Neuronal stem cell (in vitro differentiated cells): ENCODE measurements around the gene PTPRB.

Experiments
- DNase-seq: peaks from one replicate; pipeline ENCODE4 v3.0.0-alpha.2; 2013; ENCODE audit warnings: low spot score
- H2AFZ ChIP-seq: one replicate; pipeline ENCODE4 v1.6.1; 2013; ENCODE audit warnings: mild to moderate bottlenecking, low read length, inconsistent platforms
- H2AK5ac ChIP-seq: 2 replicates; pipeline ENCODE4 v1.6.1; 2013; ENCODE audit warnings: low read depth, mild to moderate bottlenecking, inconsistent platforms, low read length, moderate library complexity, mixed read lengths
- H2BK120ac ChIP-seq: 2 replicates; pipeline ENCODE4 v1.6.1; 2013; ENCODE audit warnings: low read depth, mild to moderate bottlenecking, inconsistent platforms, low read length, moderate library complexity, mixed read lengths
- H2BK12ac ChIP-seq: one replicate; pipeline ENCODE4 v1.6.1; 2013; ENCODE audit warnings: low read length, inconsistent platforms
- H2BK15ac ChIP-seq: 2 replicates; pipeline ENCODE4 v1.6.1; 2013; ENCODE audit warnings: mild to moderate bottlenecking, low read length, inconsistent platforms, mixed read lengths
- H2BK5ac ChIP-seq: one replicate; pipeline ENCODE4 v1.6.1; 2013; ENCODE audit warnings: inconsistent platforms, mild to moderate bottlenecking, low read length, moderate library complexity
- H3K14ac ChIP-seq: one replicate; pipeline ENCODE4 v1.6.1; 2013; ENCODE audit warnings: low read length, inconsistent platforms
- H3K18ac ChIP-seq: 2 replicates; pipeline ENCODE4 v1.6.1; 2013; ENCODE audit warnings: low read length, inconsistent platforms
- H3K23ac ChIP-seq: 2 replicates; pipeline ENCODE4 v1.6.1; 2013; ENCODE audit warnings: low read depth, mild to moderate bottlenecking, mixed read lengths, low read length, inconsistent platforms; ENCODE audit not compliant: poor library complexity
- H3K27ac ChIP-seq: replicated peaks from 3 replicates; pipeline ENCODE4 v1.5.1; 2013; ENCODE audit warnings: low read length, inconsistent platforms
- H3K27me3 ChIP-seq, 3 experiments: 2 replicates each; pipeline ENCODE4 v1.6.1; 2013; ENCODE audit warnings: low read length in 3 of 3, mild to moderate bottlenecking in 2 of 3, inconsistent platforms in 1 of 3, low read depth in 1 of 3, mixed read lengths in 1 of 3, moderate library complexity in 1 of 3; ENCODE audit not compliant: control insufficient read depth in 3 of 3, insufficient read depth in 3 of 3
- H3K36me3 ChIP-seq, 2 donors: replicated peaks in 1 of 2; 2 replicates each; pipeline ENCODE4 v1.6.1; 2013; ENCODE audit warnings: low read length in 2 of 2; ENCODE audit not compliant: control insufficient read depth in 2 of 2, insufficient read depth in 2 of 2
- H3K4ac ChIP-seq: 2 replicates; pipeline ENCODE4 v1.6.1; 2013; ENCODE audit warnings: inconsistent platforms, mild to moderate bottlenecking, low read length, moderate library complexity
- H3K4me1 ChIP-seq, 2 donors: 1 replicate in 1 of 2; 2 replicates in 1 of 2; pipeline ENCODE4 v1.6.1; 2013; ENCODE audit warnings: low read length in 2 of 2, low read depth in 1 of 2; ENCODE audit not compliant: control insufficient read depth in 2 of 2, insufficient read depth in 1 of 2
- H3K4me2 ChIP-seq: one replicate; pipeline ENCODE4 v1.6.1; 2013; ENCODE audit warnings: mild to moderate bottlenecking, low read length, inconsistent platforms; ENCODE audit not compliant: insufficient read depth, poor library complexity, severe bottlenecking
- H3K4me3 ChIP-seq, 2 donors: 2 replicates each; pipeline ENCODE4 v1.5.1; 2013; ENCODE audit warnings: low read length in 2 of 2, mild to moderate bottlenecking in 2 of 2, inconsistent platforms in 1 of 2, moderate library complexity in 1 of 2
- H3K79me1 ChIP-seq: one replicate; pipeline ENCODE4 v1.6.1; 2013; ENCODE audit warnings: low read depth, mild to moderate bottlenecking, inconsistent platforms, low read length, moderate library complexity
- H3K9ac ChIP-seq: one replicate; pipeline ENCODE4 v1.6.1; 2013; ENCODE audit warnings: mild to moderate bottlenecking, low read depth, low read length, inconsistent platforms; ENCODE audit not compliant: poor library complexity
- H3K9me3 ChIP-seq, 2 donors: replicated peaks in 1 of 2; 2 replicates each; pipeline versions ENCODE3 to v1.6.1; 2013; ENCODE audit warnings: low read length in 2 of 2, mild to moderate bottlenecking in 2 of 2, inconsistent platforms in 1 of 2, low read depth in 1 of 2, mixed read lengths in 1 of 2, moderate library complexity in 1 of 2; ENCODE audit not compliant: control insufficient read depth in 2 of 2, insufficient read depth in 1 of 2
- H4K8ac ChIP-seq: one replicate; pipeline ENCODE4 v1.6.1; 2013; ENCODE audit warnings: low read depth, mild to moderate bottlenecking, inconsistent platforms, low read length, moderate library complexity
- H4K91ac ChIP-seq: one replicate; pipeline ENCODE4 v1.6.1; 2013; ENCODE audit warnings: low read length, low read depth, mild to moderate bottlenecking, inconsistent platforms; ENCODE audit not compliant: poor library complexity
- WGBS, 2 donors: extraction: QIAGEN DNeasy Blood & Tissue Kit; methylation state at CpG; one replicate each; pipeline ENCODE4 v1.1.7; 2013; ENCODE audit warnings: missing lambda C conversion rate in 2 of 2, mixed read lengths in 1 of 2; ENCODE audit not compliant: insufficient read length in 2 of 2, insufficient replicate concordance in 1 of 2; ENCODE audit errors: extremely low coverage in 2 of 2; 5-methylcytosine and 5-hydroxymethylcytosine counted together

PTPRB gene

DNA sequence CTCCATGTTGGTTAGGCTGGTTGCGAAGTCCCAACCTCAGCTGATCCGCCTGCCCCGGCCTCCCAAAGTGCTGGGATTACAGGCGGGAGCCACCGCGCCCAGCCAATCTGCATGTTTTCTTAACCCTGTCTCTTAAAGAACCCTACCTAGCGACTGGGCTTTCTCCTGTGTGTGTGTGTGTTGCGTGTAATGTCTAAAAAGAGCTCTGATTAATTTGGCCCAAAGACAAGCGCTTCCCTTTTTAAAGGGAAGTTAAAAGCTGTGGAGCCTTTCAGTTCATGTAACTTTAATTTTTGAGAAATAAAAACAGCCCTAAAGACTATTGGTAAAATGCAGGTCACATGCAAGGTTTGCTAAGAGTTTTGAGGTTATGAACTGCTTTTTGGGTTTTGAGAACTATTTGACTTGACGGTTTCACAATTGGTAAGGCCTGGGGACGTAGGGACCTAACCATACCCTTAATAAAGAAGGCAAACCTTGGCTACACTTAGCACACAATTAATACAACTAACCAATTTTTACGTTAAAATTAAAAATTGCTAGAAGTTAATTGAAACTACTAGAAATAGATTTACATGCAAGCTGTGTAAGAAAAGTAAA lies 167.9 kb downstream of the PTPRB start:
- Histone ChIP-seq H2AK5ac (no peak overlapping the region), H3K4me3 (no peak overlapping the region), H3K9ac (no peak overlapping the region), H2AFZ (no peak overlapping the region), H3K9me3 (no peaks in the 10 kb centered on the region), H3K18ac (no peak overlapping the region), H3K23ac (no peak overlapping the region), H3K79me1 (no peaks in the 10 kb centered on the region), H3K27ac (no peak overlapping the region), H2BK120ac (no peak overlapping the region), H2BK5ac (no peak overlapping the region), H3K4ac (no peak overlapping the region), H3K27me3 (no peaks in the 10 kb centered on the region), H3K4me2 (no peak overlapping the region), H3K4me1 (no peaks in the 10 kb centered on the region), H3K14ac (no peak overlapping the region), H4K91ac (no peak overlapping the region), H3K36me3 (no peaks in the 10 kb centered on the region), H2BK12ac (no peak overlapping the region), H2BK15ac (no peak overlapping the region), H4K8ac (no peak overlapping the region)
- WGBS, 2 donors: no CpG with 5 or more reads among the region's 12 CpGs
- DNase-seq: no peak

GRCh38 chr12:70468741-70469140 lies 168.5 kb downstream of the PTPRB start:
- Histone ChIP-seq H3K27me3 (no peaks in the 10 kb centered on the region), H3K9me3 (peaks cover 4% of the 10 kb centered on the region in 2 donors), H2BK12ac (no peak overlapping the region), H3K14ac (no peak overlapping the region), H2AK5ac (no peak overlapping the region), H3K27ac (no peak overlapping the region), H2BK5ac (no peak overlapping the region), H3K23ac (no peak overlapping the region), H3K18ac (no peak overlapping the region), H4K91ac (no peak overlapping the region), H3K4me1 (no peaks in the 10 kb centered on the region), H2BK15ac (no peak overlapping the region), H2AFZ (peak overlapping the region; percentile 81), H4K8ac (no peak overlapping the region), H3K4me2 (no peak overlapping the region), H2BK120ac (no peak overlapping the region), H3K4me3 (no peak overlapping the region), H3K79me1 (no peaks in the 10 kb centered on the region), H3K36me3 (no peaks in the 10 kb centered on the region), H3K9ac (no peak overlapping the region), H3K4ac (no peak overlapping the region)
- no peak for DNase-seq
- WGBS, 2 donors: no CpG with 5 or more reads among the region's 3 CpGs

DNA sequence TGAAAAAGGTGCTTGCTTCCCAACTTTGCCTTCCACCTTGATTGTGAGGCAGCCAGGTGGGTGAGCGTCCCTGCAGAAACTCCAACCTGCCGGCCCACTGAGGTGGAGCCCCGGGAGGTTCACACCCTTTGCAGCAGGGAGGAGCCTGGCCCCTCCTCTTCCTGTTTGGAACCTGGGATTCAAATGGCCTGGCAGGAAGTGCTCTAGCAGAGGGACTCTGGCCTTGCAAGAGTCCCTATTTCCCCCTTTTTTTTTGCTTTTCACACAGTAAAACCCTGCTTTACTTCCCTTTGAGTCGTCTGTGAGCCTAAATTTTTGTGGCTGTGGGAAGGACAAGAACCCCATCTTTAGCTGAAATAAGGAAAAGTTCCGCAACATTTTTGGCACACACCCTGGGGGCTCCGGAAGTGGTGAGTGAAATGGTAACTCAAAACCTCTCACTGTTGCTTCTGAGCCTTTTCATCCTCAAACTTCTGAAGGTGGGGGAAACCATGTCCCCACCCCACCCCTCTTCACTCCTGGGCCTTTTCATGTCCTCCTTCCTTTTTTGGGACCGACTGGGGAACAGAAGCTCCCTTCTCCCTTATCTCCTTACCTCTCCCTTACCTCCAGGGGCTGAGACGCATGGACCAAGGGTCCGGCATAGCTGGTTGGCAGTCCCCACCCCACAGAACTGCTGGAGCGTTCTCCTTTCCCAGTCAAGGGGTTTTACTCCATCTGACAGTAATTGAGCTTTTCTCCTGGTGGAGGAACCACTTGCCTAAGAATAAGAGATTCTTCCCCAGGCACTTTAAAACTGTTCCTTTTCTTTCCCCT lies 169.1 kb downstream of the PTPRB start:
- Histone ChIP-seq H2AFZ (peak overlapping the region; percentile 81), H3K4me3 (no peak overlapping the region), H3K27ac (no peak overlapping the region), H2BK5ac (no peak overlapping the region), H3K4me1 (no peaks in the 10 kb centered on the region), H2BK120ac (no peak overlapping the region), H3K14ac (no peak overlapping the region), H2AK5ac (no peak overlapping the region), H3K79me1 (no peaks in the 10 kb centered on the region), H3K18ac (no peak overlapping the region), H3K4ac (no peak overlapping the region), H2BK12ac (no peak overlapping the region), H4K91ac (no peak overlapping the region), H3K27me3 (no peaks in the 10 kb centered on the region), H3K36me3 (no peaks in the 10 kb centered on the region), H3K9ac (no peak overlapping the region), H2BK15ac (no peak overlapping the region), H3K4me2 (no peak overlapping the region), H3K9me3 (peaks cover 5% of the 10 kb centered on the region in 2 donors), H4K8ac (no peak overlapping the region), H3K23ac (no peak overlapping the region)
- WGBS, 2 donors: no CpG with 5 or more reads among the region's 10 CpGs
- no peak for DNase-seq

DNA sequence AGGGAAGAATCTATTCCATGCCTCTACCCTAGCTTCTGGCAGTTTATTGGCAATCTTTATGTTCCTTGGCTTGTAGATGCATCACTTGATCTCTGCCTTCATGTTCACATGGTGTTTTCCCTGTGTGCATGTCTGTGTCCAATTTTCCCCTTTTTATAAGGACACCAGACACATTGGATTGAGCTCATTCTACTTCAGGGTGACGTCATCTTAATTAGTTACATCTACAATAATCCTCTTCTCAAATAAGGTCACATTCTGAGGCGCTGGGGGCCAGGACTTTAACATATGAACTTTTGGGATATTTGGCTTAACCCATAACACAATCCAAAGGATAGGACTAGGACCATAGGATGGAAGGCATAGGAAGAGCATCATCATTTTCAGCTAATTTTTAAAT lies 169.8 kb downstream of the PTPRB start:
- H3K9me3 ChIP-seq: peaks cover 5% of the 10 kb centered on the region in 2 donors

More for the DNA sequence above, 169.8 kb downstream of the PTPRB start:
- Histone ChIP-seq H3K79me1 (no peaks in the 10 kb centered on the region), H2AK5ac (no peak overlapping the region), H3K4me1 (no peaks in the 10 kb centered on the region), H4K8ac (no peak overlapping the region), H3K4me2 (no peak overlapping the region), H3K18ac (no peak overlapping the region), H3K14ac (no peak overlapping the region), H2BK15ac (no peak overlapping the region), H3K4me3 (no peak overlapping the region), H4K91ac (no peak overlapping the region), H3K36me3 (no peaks in the 10 kb centered on the region), H2BK12ac (no peak overlapping the region), H3K27ac (no peak overlapping the region), H3K27me3 (no peaks in the 10 kb centered on the region), H2BK5ac (no peak overlapping the region), H2BK120ac (no peak overlapping the region), H3K23ac (no peak overlapping the region), H3K4ac (no peak overlapping the region), H3K9ac (no peak overlapping the region), H2AFZ (peak overlapping the region; percentile 81)
- WGBS, 2 donors: no CpG with 5 or more reads among the region's 2 CpGs
- DNase-seq: no peak
